ENCODE results near the gene E2F6. TPM values are rescaled to one million over a fixed set of nuclear protein-coding genes. Genes with fewer than 3 reads are reported as not detected.

The E2F6 gene
- total RNA-seq, 4 donors from 2014 or later, result 6.0 to 19.8 (median 6.9) TPM

DNA sequence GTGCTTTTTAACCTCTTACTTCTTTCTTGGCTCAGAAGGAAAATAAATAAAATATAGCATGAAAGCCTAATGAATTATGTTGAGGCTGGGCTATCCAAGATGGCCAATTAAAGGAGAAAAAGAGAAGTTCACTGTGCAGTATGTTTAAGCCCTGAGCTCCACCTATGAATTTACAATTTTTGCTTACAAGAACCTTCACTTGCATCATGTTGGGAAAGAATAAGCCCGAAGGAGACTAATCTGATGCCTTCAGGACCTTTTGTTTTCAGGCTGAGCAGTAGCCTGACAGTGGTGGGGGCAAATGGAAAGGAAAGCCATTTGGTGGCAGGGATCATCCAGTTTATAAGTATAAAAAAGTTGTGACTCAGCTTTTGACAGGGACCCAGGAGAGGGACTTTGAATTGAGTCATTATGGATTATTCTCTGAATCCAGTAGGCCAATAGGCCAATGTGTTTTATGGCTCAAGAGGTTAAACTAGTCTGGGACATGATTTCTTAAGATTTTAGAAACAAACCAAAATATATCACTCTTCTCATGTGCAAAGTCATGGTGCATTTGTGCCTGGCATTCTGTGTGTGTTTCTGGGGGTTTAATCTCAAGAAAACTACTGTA, 56.9 kb downstream of the E2F6 start:
- in situ Hi-C loops (cut with MboI; ENCODE audit: low pct_ligation_motif_present in 1 of 4, low pct_unique_long_range_greater_than_20kb in 1 of 4, low sequenced_read_pairs in 3 of 4) (loop anchor here in 3 of 4 donors (10.0 to 25.0 kb wide), 4 partner anchors 64 to 572 kb away; partner anchors contain the start of gene ROCK2 (in 1 of the 3)), intact Hi-C loops (cut with DNase I; ENCODE audit: low total_unique reads) (no loop called here)
- WGBS, 2 donors (ENCODE audit: low coverage in 1 of 2), result 73 to 86% methylated on average over 1 of the region's 1 CpG
- no peak overlapping the region for H3K27ac ChIP-seq
- H3K4me1 ChIP-seq, result peaks cover 5 to 62% (median 42%) of the 10 kb centered on the region in 4 donors
- H3K36me3 ChIP-seq, result no peaks in the 10 kb centered on the region
- no peak overlapping the region for H3K4me3 ChIP-seq
- DNase-seq, result no peak
- no peaks in the 10 kb centered on the region for H3K27me3 ChIP-seq
- no peaks in the 10 kb centered on the region for H3K9me3 ChIP-seq
- TF ChIP-seq, protein P1, sequence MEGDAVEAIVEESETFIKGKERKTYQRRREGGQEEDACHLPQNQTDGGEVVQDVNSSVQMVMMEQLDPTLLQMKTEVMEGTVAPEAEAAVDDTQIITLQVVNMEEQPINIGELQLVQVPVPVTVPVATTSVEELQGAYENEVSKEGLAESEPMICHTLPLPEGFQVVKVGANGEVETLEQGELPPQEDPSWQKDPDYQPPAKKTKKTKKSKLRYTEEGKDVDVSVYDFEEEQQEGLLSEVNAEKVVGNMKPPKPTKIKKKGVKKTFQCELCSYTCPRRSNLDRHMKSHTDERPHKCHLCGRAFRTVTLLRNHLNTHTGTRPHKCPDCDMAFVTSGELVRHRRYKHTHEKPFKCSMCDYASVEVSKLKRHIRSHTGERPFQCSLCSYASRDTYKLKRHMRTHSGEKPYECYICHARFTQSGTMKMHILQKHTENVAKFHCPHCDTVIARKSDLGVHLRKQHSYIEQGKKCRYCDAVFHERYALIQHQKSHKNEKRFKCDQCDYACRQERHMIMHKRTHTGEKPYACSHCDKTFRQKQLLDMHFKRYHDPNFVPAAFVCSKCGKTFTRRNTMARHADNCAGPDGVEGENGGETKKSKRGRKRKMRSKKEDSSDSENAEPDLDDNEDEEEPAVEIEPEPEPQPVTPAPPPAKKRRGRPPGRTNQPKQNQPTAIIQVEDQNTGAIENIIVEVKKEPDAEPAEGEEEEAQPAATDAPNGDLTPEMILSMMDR (IDR thresholded peaks at IDR 0.05), result no peak
- TF ChIP-seq EP300 (IDR thresholded peaks at IDR 0.05; ENCODE audit: low read depth) (no peak), POLR2AphosphoS5 (IDR thresholded peaks at IDR 0.05) (no peak), POLR2A (IDR thresholded peaks at IDR 0.05) (no peak)

DNA sequence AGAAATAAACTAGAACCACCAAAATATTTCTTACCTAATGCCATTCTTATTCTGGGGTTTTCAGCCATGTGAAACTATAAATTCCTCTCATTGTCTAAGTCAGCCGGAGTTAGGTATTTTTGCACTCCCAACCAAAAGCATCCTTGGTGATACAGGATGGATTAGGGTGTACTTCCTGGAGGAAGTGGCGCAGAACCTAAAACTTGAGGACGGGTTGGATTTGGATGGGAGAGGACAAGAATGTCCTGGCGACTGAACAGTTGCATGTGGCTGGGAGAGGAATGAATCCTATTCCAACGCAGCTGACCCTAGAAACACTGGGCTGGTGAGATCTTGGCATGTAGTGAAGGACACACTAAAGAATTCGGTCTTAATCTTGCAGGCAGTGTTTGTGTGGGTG, 58.5 kb downstream of the E2F6 start:
- DNase-seq, result no peak
- peaks cover 5 to 71% (median 45%) of the 10 kb centered on the region in 4 donors for H3K4me1 ChIP-seq
- WGBS, 2 donors (ENCODE audit: low coverage in 1 of 2), result 70 to 75% methylated on average over 5 to 6 of the region's 6 CpGs
- TF ChIP-seq, protein P1 (IDR thresholded peaks at IDR 0.05), result no peak
- TF ChIP-seq EP300 (IDR thresholded peaks at IDR 0.05; ENCODE audit: low read depth) (no peak), POLR2A (IDR thresholded peaks at IDR 0.05) (no peak), POLR2AphosphoS5 (IDR thresholded peaks at IDR 0.05) (no peak)
- intact Hi-C loops (cut with DNase I; ENCODE audit: low total_unique reads) (no loop called here), in situ Hi-C loops (cut with MboI; ENCODE audit: low pct_ligation_motif_present in 1 of 4, low pct_unique_long_range_greater_than_20kb in 1 of 4, low sequenced_read_pairs in 3 of 4) (loop anchor here in 3 of 4 donors (10.0 to 25.0 kb wide), 4 partner anchors 63 to 570 kb away; partner anchors contain the start of gene ROCK2 (in 1 of the 3))
- H3K9me3 ChIP-seq, result no peaks in the 10 kb centered on the region
- no peak overlapping the region for H3K4me3 ChIP-seq
- H3K27ac ChIP-seq, result peak overlapping the region; percentile 75 to 86 (median 82)
- no peaks in the 10 kb centered on the region for H3K27me3 ChIP-seq
- no peaks in the 10 kb centered on the region for H3K36me3 ChIP-seq

DNA sequence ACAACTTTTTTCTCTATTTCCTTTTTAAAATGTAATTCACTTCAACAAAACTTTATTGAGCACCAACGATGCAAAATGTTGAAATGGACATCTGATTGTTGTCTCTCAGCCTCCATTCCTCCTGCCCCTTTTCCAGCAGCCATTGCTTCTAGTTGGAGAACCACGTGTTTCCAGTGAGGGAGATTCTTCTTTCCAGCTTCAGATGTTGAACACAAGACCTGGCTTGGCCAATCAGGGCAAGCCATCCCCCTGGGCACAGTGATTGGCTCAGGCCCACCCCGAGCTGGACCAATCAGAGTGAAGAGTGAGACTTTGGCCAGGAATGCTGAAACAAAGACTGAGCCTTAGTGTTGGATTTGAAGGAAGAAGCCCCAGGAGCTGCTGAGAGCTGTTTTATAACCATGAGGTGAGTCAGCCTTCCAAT, 59.0 kb downstream of the E2F6 start:
- TF ChIP-seq POLR2AphosphoS5 (IDR thresholded peaks at IDR 0.05) (peak in 1 of 3 donors; percentile 28), EP300 (IDR thresholded peaks at IDR 0.05; ENCODE audit: low read depth) (no peak), POLR2A (IDR thresholded peaks at IDR 0.05) (no peak)
- TF ChIP-seq, protein P1 (IDR thresholded peaks at IDR 0.05), result no peak
- in situ Hi-C loops (cut with MboI; ENCODE audit: low pct_ligation_motif_present in 1 of 4, low pct_unique_long_range_greater_than_20kb in 1 of 4, low sequenced_read_pairs in 3 of 4), result loop anchor here in 3 of 4 donors (10.0 to 25.0 kb wide), 4 partner anchors 62 to 570 kb away; partner anchors contain the start of gene ROCK2 (in 1 of the 3)
- H3K4me1 ChIP-seq, result peaks cover 5 to 67% (median 41%) of the 10 kb centered on the region in 4 donors
- WGBS, 2 donors (ENCODE audit: low coverage in 1 of 2), result 50 to 59% methylated on average over 2 to 3 of the region's 3 CpGs
- DNase-seq, result peak; percentile 40
- peak overlapping the region; percentile 75 to 86 (median 82) for H3K27ac ChIP-seq
- H3K4me3 ChIP-seq, result no peak overlapping the region
- no peaks in the 10 kb centered on the region for H3K27me3 ChIP-seq
- H3K36me3 ChIP-seq, result no peaks in the 10 kb centered on the region
- intact Hi-C loops (cut with DNase I; ENCODE audit: low total_unique reads), result no loop called here
- H3K9me3 ChIP-seq, result no peaks in the 10 kb centered on the region

DNA sequence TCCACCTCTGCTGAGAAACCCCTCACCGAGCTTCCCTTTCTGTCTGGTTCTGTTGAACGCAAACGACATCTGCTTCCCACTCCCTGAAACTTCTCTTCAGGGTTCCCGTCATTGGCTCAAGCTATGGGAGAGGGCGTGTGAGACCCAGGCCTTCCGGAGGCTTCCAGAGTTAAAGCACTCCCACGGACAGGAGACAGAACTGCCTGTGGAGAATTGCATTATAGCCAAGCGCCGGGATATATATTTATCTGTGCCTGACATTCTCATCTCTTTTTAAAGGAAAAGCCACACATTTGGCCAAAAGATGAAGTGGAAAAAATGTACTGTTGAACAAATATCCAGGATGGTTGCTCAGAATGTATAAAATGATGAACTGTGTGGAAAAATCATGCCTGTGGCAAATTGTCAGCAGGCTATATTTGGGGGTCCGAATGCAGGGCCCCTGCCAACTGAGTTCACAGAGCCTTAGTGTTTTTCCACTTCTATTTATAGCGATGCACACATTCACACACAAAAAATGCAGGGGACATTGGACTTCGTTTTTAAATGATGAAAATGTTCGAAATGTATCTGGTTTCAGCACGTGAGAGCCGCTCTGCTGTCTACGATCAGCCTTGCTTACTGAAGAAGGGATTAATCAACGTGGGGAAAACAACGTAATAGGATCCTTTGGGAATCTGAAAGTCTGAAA, 59.5 kb downstream of the E2F6 start:
- intact Hi-C loops (cut with DNase I; ENCODE audit: low total_unique reads), result no loop called here
- DNase-seq, result no peak

More for the DNA sequence above, 59.5 kb downstream of the E2F6 start:
- peaks cover 5 to 61% (median 36%) of the 10 kb centered on the region in 4 donors for H3K4me1 ChIP-seq
- H3K36me3 ChIP-seq, result no peaks in the 10 kb centered on the region
- no peak overlapping the region for H3K4me3 ChIP-seq
- no peak for TF ChIP-seq EP300 (IDR thresholded peaks at IDR 0.05; ENCODE audit: low read depth)
- TF ChIP-seq POLR2A (IDR thresholded peaks at IDR 0.05), result no peak
- TF ChIP-seq, protein P1 (IDR thresholded peaks at IDR 0.05), result no peak
- TF ChIP-seq POLR2AphosphoS5 (IDR thresholded peaks at IDR 0.05), result no peak
- 53 to 61% methylated on average over 10 to 18 of the region's 18 CpGs for WGBS, 2 donors (ENCODE audit: low coverage in 1 of 2)
- in situ Hi-C loops (cut with MboI; ENCODE audit: low pct_ligation_motif_present in 1 of 4, low pct_unique_long_range_greater_than_20kb in 1 of 4, low sequenced_read_pairs in 3 of 4), result loop anchor here in 3 of 4 donors (10.0 to 25.0 kb wide), 4 partner anchors 62 to 569 kb away; partner anchors contain the start of gene ROCK2 (in 1 of the 3)
- H3K27ac ChIP-seq, result peak overlapping the region; percentile 75 to 86 (median 82)
- H3K27me3 ChIP-seq, result no peaks in the 10 kb centered on the region
- H3K9me3 ChIP-seq, result no peaks in the 10 kb centered on the region
